ENCODE data around the gene LAMA2.

DNA sequence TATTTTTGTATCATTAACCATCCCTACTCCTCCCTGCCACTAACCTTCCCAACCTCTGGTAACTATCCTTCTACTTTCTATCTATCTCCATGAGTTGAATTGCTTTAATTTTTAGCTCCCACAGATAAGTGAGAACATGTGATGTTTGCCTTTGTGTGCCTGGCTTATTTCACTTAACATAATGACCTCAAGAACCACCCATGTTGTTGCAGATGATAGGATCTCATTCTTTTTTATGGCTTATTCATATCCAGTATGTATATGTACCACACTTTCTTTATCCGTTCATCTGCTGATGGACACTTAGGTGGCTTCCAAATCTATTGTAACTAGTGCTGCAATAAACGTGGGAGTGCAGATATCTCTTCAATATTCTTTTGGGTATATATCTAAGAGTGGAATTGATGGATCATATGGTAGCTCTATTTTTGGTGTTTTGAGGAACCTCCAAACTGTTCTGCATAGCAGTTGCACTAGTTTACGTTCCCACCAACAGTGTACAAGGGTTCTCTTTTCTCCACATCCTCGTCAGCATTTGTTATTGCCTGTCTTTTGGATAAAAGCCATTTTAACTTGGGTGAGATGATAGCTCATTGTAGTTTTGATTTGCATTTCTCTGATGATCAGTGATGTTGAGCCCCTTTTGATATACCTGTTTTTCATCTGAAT, 625.7 kb downstream of the LAMA2 start:
- TF ChIP-seq, protein P1, sequence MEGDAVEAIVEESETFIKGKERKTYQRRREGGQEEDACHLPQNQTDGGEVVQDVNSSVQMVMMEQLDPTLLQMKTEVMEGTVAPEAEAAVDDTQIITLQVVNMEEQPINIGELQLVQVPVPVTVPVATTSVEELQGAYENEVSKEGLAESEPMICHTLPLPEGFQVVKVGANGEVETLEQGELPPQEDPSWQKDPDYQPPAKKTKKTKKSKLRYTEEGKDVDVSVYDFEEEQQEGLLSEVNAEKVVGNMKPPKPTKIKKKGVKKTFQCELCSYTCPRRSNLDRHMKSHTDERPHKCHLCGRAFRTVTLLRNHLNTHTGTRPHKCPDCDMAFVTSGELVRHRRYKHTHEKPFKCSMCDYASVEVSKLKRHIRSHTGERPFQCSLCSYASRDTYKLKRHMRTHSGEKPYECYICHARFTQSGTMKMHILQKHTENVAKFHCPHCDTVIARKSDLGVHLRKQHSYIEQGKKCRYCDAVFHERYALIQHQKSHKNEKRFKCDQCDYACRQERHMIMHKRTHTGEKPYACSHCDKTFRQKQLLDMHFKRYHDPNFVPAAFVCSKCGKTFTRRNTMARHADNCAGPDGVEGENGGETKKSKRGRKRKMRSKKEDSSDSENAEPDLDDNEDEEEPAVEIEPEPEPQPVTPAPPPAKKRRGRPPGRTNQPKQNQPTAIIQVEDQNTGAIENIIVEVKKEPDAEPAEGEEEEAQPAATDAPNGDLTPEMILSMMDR (IDR thresholded peaks at IDR 0.05), result no peak
- no peak for TF ChIP-seq POLR2A (IDR thresholded peaks at IDR 0.05)

Data from right lobe of liver (tissue), 4 donors.